DMS153 treated with DMSO at 0.1 percent for 48 hours (cell line): ENCODE data around the gene WWTR1.
A peak's percentile ranks its signal among the peaks of the same experiment; 100 is the strongest.

Source experiments
- DNase-seq: peaks from one replicate; lab custom pipeline; 2025; ENCODE audit not compliant: unreplicated experiment; lab: John Stamatoyannopoulos, UW

Gene WWTR1

GRCh38 chr3:149536429-149536828, 121.4 kb downstream of the WWTR1 start:
- no peak for DNase-seq

- no peak for DNase-seq
Observed at GRCh38 chr3:149535333-149535685, 122.5 kb downstream of the WWTR1 start.

GRCh38 chr3:149534671-149535332, 123.0 kb downstream of the WWTR1 start:
- DNase-seq = peak; percentile 58

GRCh38 chr3:149534082-149534481, 123.7 kb downstream of the WWTR1 start:
- no peak for DNase-seq

DNA sequence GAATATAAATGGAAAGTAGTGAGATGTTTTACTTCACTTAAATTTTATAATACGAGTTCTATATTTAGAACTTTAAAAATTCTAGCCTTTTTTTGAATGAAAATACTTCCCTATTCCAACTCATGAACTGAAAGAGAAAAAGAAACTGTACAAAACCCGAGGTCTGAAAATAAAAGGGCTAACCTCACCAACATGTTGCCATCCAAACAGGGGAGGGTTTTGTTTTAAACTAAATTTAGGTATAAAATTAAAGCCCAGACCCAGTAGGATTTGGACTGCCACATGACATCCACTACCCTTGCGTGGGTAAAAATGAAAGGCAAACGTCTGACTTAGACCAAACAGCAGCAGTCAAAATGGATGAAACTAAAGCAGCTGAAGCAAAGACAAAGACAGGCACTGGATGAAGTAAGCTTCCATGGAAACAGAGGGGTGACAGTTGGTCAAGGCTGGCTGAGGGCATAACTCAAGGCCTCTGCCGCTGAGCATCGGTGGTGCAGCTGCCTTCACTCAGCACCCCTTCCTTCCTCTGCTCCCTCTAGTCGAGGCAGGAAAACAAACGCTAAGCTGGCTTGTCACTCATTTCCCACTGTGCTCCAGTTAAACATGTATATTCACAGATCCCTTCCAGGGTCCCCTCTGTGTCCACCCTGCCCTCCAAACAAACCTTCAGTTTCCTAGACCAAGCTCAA, 125.2 kb downstream of the WWTR1 start:
- no peak for DNase-seq

GRCh38 chr3:149529099-149529498, 128.7 kb downstream of the WWTR1 start:
- DNase-seq = no peak

DNA sequence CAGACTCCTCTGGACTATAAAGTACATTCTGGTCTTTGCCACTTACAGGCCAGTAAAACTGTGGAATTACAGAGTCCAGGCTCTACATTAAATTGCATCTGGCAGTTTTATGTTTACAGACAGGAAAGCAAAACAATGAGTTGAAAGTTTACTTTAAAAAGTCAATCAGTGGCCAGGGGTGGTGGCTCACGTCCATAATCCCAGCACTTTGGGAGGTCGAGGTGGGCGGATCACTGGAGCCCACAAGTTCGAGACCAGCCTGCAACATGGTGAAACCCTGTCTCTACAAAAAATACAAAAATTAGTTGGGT, 129.5 kb downstream of the WWTR1 start:
- DNase-seq = no peak

- DNase-seq = no peak
Observed at GRCh38 chr3:149527531-149528339, 130.1 kb downstream of the WWTR1 start.

DNA sequence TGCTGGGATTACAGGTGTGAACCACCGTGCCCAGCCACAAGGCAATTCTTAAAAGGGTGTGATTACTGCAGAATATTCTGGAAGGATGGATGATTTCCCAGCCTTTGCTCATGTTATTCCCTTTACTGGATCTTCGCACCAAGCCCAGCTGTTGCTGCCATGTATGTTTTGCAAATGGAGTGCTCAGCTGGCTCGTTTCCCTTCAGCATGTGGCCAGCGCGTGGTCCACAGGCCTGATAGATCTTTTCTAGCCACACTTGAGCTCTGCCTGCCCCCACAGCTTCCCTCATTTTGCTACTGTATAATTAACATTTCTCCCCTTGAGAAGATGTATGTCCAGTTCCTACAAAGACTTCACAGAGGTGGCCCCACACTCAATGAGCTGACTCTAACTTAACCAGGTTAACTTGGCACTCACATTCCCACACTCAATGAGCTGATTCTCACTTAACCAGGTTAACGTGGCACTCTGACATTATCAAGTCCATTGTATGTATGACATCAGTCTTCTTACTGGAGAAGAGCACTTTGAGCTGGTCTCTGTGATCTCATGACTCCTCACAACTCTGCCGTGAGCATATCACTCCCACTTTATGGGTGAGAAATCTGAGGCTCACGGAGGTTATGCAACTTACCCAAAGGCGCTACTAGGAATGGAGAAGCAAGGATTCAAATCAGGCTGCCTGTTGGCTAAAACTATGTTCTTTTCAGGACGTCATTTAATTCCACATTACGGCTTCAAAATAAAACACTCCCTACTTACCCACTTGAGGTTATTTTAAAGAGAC, 134.1 kb downstream of the WWTR1 start:
- no peak for DNase-seq

DNA sequence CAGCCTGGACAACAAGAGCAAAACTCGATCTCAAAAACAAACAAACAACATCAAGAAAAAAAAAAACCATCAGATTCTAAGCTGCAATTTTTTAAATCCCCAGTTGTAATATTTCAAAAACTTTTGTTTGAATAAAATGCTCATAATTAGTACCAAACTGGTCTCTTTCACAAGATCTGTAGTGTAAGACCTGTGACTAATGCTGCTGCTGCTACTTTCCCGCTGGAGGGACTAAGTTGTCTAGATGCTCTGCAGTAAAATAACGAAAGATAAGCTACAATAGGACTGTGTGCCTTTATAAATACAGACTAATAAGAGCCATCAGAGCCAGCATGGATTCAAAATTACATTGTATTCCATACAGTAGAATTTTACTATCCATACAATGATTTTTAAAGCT, 137.9 kb downstream of the WWTR1 start:
- no peak for DNase-seq

DNA sequence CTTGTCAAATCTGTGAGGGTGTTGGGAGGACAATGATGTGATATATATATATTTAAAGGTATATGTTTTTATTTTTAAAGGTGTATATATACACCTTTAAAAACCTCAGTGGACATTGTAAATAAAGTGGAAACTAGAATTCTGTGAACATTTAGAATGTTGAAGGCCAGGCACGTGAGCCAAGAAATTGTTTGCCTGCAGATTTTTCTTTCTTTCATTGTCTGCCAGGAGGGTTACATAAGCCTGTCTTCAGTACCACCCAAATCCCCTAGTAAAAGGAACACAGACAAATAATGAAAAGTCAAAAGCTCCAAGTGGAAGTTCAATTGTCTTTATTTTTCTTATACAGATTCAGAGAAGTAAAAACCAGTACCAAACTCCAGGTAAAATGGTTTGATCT, 140.9 kb downstream of the WWTR1 start:
- no peak for DNase-seq

- no peak for DNase-seq
Observed at GRCh38 chr3:149515249-149515648, 142.6 kb downstream of the WWTR1 start.

DNA sequence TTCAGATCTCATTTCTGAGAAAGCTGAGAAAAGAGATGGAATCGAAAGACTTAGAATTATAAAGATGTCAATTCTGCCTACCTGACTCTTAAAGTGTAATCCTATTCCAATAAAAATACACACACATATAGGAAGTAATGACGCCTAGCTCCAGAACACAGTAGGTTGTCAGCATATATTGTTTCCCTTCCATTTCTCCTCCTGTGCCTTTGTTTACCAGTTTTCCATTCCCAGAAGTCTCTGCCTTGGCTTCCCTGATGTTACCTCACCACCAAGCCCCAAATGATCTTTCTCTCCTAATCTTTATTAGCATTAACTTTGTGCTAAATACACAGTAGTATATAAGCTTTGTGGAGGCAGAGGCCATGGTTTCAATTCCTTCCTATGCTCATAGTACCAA, 143.4 kb downstream of the WWTR1 start:
- DNase-seq = no peak

GRCh38 chr3:149512073-149512782, 145.6 kb downstream of the WWTR1 start:
- peak; percentile 37 for DNase-seq

- DNase-seq = peak; percentile 6
Observed at GRCh38 chr3:149511040-149511626, 146.7 kb downstream of the WWTR1 start.

- DNase-seq = no peak
Observed at GRCh38 chr3:149510480-149510879, 147.3 kb downstream of the WWTR1 start.

DNA sequence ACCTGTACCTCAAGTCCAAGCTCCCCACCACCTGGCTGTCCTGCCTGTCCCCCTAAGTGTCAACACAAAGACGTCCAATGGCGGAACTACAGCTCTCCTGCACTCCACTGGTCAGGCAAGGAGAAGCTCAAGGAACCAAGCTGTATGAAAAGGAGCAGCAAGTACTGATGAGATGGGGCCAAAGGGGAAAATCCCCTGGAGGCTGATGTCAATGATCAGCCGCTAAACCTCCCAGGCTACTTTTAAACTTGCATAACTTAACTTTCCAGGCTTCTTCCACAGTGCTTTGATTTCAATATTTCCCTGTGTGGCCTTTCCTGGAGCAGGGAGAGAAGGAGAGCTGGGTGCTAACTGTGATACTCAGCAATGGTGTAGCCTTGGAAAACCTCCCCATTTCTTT, 148.3 kb downstream of the WWTR1 start:
- DNase-seq = no peak

DNA sequence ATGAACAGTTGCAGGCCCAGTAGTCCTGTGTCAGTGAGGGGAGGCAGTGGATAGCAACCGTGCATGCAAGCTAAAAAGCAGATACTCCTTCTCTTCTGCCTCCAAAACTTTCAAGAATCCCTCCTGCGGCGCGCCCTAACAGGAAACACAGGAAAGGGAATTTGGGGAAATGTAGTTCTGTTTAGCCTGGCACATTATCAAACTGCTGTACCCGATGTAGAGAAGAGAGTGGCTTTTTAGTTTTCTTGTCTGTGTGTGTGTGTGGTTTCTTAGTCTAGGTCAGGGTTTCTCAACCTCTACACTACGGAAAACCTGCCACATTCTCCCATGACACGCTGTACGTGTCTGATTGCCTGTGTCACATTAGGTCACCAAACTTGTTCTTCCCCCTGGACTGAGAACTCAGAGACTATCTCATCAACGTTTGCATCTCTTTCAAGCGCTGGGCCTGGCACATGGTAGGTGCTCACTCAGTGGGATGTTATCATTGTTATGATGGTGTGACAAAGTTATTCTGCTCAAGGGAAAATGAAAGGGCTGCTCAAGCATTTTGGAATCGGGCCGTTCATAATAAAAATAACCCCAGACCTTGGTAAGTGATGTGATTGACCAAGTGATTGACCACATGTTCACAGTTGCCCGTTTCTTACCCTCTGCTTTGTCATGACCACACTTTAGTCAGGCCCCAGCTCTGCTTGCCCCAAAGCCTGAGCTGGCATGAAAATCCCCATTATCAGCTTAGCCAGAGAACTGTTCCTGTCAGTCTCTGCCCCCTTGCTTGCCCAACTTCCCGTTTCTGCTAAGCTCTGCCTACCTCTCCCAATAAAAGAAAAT, 150.1 kb downstream of the WWTR1 start:
- no peak for DNase-seq

GRCh38 chr3:149506965-149507364, 150.9 kb downstream of the WWTR1 start:
- DNase-seq = no peak

DNA sequence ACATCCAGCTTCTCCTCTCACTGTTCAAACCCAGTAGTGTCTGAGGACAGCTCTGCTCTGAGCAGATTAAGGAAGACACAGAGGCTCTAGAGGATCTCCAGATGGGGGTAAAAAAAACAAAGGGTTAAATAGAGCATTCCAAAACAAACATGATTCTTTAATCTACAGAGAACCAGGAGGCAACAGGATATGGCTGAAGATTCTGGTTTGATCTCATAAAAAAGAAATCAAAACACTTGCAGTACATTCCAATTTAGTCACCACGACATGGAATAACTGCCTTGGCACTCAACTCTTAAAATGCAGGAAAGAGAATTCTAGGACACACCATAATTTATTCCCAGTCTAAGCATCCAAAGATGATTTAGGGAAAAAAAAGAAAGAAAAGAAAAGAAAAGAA, 151.3 kb downstream of the WWTR1 start:
- no peak for DNase-seq
